Anterior cingulate cortex (tissue), 58 donors: Measurements from ENCODE around the gene ETNK2.

ENCODE experiments used
- DNase-seq, 58 donors: peaks; one replicate each; lab custom pipeline; 2025; lab: John Stamatoyannopoulos, UW

Gene ETNK2

DNA sequence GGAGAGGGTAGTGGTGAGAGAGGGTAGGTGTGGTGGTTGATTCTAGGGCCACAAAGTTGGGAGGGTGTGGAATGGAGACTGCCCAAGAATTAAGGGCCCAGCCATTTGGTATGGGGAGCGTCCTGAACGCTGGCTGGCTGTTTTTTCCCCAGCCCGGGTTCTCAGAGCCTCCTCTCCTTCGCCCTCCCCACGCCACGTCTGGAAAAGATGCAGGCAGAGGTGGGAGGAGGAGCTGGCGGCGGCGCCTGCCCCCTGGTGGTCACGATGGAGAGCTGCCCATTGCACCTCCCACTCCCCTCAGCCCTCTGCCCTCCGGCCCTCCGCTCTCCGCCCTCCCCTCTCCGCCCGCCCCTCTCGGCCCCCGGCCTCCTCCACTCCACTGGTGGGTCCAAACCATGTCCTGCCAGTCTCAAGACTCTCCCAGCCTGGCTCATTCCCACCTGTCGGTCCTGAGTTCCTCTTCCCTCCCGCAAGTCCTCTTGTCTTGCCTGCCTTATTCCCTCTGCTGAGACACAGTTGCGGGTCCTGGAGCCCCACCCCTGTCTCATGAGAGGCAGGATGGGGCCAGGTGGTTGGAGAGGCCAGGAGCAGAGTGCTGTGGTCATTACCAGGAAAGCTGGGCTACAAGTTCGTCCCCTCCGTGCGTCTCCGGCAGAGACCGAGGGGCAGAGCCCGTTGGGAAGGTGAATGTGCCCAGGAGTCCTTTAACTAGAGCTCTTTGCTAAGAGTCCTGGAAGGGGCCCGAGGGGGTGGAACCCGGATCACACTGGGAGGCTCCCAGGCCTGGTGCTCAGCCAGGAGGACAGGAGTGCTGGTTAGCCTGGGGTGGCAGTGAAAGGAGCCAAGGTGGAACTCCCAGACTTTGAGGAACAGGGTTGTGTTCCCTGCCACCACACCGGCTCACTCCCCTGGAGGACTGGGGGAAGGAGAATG, 22.6 kb downstream of the ETNK2 start:
- DNase-seq: peak in 43 of 58 donors; percentile 9 to 65 (median 40)

DNA sequence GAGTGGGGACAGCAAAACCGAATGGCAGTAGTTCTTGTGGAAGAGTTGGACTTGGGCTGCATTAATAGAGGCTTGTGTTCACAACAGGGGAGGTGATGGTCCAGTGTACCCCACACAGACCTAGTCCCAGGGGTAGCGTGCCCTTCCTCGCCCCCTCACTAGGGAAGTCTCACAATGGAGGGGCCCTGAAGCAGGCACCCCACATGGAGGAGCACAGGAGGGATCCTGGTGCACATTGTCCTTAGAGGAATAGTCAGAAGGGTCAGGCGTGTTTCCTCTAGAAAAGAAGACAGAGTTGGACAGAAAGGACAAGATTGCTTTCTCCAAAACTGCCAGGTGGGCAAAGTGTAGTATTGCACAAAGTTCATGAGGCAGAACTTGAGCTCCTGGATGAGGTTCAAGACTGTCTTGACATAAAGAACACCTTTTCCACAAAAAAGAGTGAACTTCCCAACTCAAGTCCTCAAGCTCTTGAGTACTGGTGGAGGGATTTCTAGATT, 23.3 kb downstream of the ETNK2 start:
- no peak for DNase-seq

DNA sequence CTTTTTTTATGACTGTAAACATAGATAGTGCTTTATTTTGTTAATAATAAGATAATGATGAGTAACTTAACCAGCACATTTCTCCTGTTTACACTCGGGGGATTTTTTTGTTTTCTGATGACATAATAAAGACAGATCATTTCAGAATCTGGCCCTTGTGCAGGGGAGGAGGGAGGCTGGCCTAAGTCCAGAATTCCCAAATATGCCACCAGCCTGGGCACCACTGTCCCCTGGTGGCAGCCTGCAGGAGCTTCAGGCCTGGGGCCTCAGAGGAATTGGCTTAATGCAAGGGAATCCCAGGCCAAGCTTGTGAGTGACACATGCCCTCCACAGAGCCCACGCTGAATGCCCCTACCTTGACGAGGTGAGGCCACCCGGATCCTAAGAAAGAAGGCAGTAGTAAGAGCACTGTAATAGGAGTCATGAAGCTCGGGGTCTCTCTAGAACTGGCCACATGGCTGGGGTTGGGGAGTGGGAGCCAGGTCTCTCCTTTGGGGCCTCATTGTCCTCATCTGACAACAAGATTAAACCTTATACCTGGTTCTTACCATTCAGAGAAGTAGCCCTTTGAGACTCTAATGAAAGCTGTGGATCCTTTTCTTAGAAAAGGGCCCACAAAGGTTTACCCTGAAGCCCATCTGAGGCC, 24.1 kb downstream of the ETNK2 start:
- DNase-seq: peak in 44 of 58 donors; percentile 12 to 82 (median 36)

DNA sequence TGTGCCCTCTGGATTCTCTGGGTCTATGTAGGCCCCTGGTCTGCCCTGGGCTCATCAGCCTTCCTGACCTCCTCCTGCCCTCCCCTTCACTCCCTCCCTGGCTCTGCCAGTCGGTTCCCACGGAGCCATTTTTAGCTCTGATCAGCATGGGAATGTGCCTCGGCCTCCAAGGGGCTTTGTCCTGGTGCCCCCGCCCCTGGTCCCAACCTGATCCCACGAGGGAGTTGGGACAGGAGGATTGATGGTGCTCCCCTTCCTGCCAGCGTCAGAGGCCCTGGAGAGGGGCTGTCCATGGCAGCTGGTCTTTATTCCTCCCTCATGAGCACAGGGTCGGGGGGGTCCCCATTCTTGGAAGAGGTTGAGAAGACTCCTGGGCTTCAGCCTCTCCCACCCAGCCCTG, 24.9 kb downstream of the ETNK2 start:
- no peak for DNase-seq

DNA sequence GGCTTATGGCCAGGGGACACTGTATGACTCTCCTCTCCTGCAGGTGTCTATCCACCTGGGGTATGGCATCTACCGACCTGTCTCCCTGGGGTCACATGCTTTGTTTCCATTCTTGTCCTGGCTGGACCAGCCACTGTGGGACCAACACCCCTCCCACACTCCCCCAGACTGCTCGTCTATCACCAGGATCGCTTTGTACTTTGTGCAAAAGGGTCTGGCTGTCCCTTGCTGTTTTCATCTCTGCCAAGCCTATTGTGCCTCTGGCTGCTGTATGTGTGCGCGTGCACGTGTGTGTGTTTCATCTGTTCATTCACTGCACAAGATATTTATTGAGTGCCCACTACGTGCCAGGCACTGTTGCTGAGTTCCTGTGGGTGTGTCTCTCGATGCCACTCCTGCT, 25.5 kb downstream of the ETNK2 start:
- no peak for DNase-seq

DNA sequence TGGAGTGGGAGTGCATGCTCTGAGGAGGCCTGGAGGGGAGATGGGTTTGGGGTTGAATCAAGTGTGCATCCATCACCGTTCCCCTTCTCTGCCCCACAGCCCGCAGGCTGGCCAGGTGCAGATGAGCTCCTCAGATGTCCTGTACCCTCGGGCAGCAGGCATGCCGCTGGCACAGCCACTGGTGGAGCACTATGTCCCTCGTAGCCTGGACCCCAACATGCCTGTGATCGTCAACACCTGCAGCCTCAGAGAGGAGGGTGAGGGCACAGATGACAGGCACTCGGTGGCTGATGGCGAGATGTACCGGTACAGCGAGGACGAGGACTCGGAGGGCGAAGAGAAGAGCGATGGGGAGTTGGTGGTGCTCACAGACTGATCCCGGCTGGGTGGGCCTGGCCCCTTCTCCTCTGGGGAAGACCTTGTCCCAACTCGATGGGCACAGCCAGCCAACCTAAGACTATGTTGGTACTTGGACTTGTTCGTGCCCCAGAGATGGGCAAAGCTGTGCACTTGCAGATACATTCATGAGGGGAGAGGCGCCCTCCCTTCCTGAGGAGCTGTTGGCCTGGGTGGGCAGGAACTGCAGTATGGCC, 26.0 kb downstream of the ETNK2 start:
- no peak for DNase-seq

DNA sequence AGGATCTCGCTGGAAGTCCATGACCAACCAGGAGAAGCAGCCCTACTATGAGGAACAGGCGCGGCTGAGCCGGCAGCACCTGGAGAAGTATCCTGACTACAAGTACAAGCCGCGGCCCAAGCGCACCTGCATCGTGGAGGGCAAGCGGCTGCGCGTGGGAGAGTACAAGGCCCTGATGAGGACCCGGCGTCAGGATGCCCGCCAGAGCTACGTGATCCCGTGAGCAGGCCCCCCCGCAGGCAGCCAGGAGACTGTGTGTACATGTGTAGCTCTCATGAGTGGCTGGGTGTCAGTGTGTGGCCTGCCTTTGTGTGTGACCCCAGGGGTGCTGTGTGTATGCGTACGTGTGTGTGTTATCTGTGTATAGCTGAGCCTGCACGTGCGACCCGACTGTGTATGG, 27.2 kb downstream of the ETNK2 start:
- DNase-seq: no peak

DNA sequence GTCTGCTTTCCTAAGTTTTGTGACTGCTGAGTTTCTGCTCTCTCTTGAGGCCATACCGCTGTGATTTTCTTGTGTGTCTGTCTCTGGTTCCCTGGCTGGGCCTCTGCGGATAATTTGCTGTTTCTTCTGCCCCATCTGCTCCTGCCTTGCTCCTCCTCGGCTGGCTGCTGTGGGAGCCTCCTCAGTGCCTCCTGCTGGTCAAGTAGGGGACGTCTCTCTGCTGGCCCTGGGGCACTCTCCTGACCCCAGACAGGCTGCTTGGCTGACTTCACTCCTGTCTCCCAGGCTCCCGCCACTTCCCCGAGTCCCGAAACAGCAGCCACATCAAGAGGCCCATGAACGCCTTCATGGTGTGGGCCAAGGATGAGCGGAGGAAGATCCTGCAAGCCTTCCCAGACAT, 28.5 kb downstream of the ETNK2 start:
- DNase-seq: no peak

DNA sequence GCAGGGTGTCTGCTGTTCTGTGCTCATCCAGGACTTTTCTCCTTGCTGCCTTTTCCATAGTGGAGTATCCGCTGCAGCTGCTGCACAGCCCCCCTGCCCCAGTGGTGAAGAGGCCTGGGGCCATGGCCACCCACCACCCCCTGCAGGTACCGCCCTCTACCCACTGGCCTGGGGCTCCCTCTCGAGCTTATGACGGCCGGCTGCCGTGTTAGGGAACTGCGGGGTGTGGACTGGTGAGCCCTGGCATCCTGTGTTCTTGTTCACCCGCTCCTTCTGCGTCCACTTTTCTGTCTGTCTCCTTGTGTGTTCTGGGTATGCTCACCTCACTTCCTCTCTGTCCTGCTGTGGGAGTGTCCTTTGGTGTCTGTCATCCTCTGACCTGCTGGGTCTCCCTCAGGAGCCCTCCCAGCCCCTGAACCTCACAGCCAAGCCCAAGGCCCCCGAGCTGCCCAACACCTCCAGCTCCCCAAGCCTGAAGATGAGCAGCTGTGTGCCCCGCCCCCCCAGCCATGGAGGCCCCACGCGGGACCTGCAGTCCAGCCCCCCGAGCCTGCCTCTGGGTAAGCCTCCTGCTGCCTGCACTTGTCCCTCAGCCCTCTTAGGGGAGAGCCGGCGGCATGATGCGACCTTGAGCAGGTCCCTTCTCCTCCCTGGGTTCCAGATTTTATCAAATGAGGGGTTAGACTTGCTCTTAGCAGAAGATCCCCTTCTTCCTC, 29.8 kb downstream of the ETNK2 start:
- DNase-seq: no peak

DNA sequence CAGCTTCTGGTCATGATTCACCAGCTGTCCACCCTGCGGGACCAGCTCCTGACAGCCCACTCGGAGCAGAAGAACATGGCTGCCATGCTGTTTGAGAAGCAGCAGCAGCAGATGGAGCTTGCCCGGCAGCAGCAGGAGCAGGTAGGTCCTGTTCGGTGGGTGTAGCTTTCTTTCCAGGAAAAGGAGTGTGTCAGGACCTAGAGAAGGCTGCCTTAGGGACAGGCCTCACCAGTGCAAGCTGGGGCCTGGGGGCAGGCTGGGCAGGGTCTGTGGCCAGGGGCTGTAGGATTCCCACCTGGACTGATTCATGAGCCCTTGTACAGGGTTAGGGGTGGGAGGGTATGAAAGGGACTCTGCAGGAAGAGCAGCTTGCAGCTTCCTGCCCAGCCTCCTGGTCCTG, 35.3 kb downstream of the ETNK2 start:
- no peak for DNase-seq

DNA sequence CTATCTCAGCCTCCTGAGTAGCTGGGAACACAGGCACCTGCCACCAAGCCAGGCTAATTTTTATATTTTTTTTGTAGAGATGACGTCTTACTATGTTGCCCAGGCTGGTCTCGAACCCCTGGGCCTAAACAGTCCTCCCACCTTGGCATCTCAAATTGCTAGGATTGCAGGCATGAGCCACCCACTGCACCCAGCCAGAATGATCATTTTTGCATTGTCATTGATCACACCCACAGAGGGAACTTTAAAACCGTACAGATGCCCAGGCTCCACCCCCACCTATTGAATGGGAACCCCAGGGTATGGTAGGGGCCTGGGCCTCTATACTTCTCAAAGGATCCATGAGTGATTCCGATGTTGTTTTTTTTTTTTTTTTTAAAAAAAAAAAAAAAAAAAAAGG, 36.7 kb downstream of the ETNK2 start:
- no peak for DNase-seq

DNA sequence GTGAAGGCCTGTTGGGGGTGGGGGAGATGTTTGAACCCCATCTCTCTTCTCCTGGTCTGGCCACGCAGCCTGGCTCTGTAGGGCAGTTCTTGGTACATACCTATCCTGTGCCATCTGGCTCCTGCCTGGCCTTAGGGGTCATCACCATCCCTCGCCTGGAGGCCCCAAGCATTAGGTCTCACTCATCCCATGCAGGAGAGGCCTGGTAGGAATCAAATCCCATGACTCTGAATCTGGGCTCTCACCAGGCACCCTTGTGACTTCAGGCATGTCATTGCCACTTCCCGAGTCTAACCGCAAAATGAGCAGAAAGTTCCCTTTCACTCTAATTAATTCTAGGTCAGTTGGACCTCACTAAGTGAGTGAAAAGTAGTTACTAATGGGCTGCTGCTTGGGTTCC, 37.2 kb downstream of the ETNK2 start:
- DNase-seq: peak in 2 of 58 donors; percentile 20 to 29

DNA sequence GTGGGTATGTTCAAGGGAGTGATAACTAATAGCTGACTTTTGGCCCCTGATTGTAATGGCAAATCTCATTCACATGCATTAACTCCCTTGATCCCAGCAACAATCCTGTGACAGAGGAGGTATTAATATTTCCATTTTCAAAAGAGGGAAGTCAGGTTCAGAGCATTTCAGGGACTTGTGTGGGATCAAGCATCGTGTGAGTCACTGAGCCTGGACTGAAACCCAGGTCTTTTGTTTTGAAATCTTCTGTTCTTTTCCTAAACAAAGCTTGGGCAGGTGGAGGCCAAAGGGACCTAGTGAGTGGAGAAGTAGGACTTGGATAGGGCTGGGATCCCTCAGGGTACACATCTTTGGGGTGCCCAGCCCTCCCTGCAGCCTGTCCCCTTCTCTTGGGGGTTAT, 37.9 kb downstream of the ETNK2 start:
- no peak for DNase-seq

DNA sequence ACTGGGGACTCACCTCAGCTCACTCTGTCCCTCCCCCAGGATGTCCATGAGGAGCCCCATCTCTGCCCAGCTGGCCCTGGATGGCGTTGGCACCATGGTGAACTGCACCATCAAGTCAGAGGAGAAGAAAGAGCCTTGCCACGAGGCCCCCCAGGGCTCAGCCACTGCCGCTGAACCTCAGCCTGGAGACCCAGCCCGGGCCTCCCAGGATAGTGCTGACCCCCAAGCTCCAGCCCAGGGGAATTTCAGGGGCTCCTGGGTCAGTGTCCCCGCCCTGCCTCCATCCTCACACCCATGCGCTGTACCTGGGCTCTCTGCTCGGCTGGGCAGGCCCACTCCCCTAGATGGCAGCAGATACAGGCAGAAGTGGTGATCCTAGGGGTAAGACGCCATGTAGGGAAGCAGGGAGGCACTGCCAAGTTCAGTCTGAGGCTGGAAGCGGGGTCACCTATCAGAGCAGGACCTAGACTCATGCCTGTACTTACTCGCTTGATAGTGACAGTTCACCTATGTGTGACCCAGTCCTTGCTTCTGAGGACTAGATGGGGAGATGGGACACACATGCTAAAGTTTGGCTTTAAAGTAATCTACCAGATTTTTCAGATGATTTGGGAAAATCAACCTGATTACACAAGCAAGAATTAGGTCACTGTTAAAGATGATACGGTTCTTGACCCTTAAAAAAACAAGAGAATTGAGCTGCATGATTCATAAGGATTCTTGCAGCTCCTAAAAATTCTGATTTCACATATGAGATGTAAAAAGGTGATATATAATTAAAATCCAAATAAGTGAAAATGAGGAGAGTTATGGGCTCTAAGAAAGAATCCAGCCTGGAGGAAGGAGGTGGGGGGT, 38.7 kb downstream of the ETNK2 start:
- DNase-seq: no peak

DNA sequence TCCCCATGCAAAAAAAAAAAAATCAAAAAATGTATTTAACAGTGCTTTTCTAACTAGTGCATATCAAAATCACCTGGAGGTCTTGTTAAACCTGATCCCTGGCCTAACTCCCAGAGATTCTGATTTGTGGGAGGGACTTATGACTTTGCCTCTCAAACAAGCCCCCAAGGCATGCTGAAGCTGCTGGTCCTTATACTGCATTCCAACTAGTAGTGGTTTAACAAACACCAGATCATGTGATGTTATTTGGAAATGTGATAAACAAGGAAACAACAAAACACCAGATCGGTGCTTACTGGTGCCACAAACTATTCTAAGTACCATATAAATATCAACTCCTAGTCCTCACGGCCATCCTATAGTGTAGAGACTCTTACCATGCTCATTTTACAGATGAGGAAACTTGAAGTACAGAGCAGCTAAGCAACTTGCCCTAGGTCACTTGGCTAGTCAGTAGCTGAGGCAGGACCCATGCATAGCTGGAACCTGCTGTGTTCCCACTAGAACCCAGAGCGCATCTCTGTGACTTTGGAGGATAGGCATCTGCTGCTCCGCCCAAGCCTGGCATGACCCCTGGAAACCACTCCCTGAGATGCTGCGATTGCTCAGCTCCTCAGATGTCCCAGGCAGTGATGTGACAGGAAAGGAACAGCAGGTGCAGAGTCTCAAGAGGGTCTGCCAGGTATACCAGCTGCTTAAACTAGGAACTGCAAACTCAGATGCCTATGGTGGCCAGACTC, 40.8 kb downstream of the ETNK2 start:
- no peak for DNase-seq

DNA sequence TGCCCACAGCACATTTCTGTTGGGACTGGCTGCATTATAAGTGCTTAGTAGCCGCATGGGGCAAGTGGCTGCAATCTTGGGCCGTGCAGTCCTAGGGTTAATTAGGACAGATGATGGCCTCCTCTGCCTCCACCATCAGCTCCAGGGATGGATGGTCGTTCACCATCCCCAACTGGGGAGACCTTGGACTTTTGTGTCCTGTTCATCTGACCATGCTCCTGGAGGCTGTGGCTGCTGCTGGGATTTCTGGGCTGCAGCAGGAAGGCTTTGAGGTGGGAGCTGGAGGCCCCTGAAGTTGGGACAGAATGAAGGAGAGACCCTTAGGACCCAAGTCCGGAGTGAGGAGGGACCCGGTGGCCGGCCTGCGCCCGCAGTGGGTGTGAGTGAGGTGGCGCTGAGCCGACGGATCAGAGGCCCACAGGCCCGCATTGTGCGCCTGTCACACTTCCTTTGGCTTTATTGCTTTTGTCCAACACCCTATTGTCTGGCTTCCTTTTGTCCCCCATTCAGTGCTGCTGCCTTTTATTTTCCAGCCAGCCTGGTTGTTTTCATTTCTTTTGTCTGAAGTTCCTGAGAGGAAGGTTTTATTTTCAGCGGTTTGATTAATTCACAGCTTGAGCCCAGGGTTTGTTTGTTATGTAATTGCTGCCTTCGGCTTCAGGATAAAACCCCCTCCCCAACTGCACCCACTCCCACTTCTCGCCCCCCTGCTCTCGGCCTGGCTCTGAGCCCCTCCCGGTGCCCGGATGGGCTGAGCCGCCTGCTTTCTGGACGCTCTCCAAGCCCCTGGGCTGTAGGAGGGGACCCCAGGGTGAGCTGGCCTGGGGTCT, 43.3 kb downstream of the ETNK2 start:
- peak in 1 of 58 donors; percentile 12 for DNase-seq

DNA sequence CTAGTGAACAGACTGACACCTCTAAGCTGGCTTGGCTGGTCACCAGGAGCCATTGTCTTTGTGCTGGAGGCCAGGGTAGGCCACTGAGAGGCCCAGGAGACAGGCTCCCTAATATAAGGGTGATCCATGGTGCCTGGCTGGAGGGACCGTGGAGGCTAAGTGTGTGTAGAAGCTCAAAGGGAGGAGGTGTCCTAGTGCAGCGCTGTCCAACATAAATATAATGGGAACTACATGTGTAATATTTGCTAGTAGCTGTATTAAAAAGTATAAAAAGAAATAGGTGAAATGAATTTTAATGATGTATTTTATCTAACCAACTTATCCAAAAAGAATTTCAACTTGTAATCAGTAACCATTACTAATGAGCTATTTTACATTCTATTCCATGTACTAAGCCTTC, 44.0 kb downstream of the ETNK2 start:
- DNase-seq: no peak

DNA sequence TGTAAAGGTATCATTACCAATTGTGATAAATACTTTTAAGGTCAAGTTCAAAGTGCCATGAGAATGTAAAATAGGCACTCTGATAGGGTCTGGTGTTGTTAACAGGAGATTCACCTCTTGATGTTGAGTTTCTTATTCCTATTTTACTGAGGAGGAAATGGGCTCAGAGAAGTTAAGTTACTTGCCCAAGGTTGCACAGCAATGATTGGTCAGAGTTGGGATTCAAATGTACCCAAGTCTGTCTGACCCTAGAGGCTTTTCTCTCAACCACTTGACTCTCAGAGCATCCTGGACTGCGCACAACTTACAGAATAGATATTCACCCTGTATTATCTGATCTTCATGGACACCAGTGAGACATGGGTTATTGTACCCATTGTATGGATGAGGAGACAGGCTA, 45.0 kb downstream of the ETNK2 start:
- DNase-seq: no peak
